GM18907 (cell line): ENCODE results near the gene SPEM2.
A peak's percentile ranks its signal among the peaks of the same experiment; 100 is the strongest.

Experiments
- ATAC-seq: cut with Tn5 transposase; IDR thresholded peaks from one replicate; pipeline ENCODE4 v1.9.1; 2021; ENCODE audit warnings: mild to moderate bottlenecking, moderate library complexity; ENCODE audit not compliant: unreplicated experiment

The SPEM2 gene

GRCh38 chr17:7419819-7420610 lies 5.4 kb upstream of the SPEM2 start, which contains the start of gene SPEM1:
TSS of gene SPEM1 (plus strand) at chr17:7420324. CDS start at chr17:7420385, 61 bp downstream.
- ATAC-seq = no peak

GRCh38 chr17:7421186-7421585 lies 4.2 kb upstream of the SPEM2 start:
- ATAC-seq = no peak

GRCh38 chr17:7423679-7424078 lies 1.7 kb upstream of the SPEM2 start:
- ATAC-seq = no peak

- ATAC-seq = no peak
These were observed 340 bp downstream of the SPEM2 start for GRCh38 chr17:7425756-7426155.

GRCh38 chr17:7426203-7426863 lies 917 bp downstream of the SPEM2 start:
- ATAC-seq = no peak

- no peak for ATAC-seq
These were observed 1.6 kb downstream of the SPEM2 start for GRCh38 chr17:7426896-7427489.

- no peak for ATAC-seq
These were observed 2.1 kb downstream of the SPEM2 start for GRCh38 chr17:7427549-7427948.

GRCh38 chr17:7428557-7428956 lies 3.1 kb downstream of the SPEM2 start, which contains the start of gene SPEM3:
TSS of gene SPEM3 (plus strand) at chr17:7428857. CDS start at chr17:7428903, 46 bp downstream.
- no peak for ATAC-seq

GRCh38 chr17:7429722-7430121 lies 4.3 kb downstream of the SPEM2 start:
- no peak for ATAC-seq

GRCh38 chr17:7431231-7431630 lies 5.8 kb downstream of the SPEM2 start:
- ATAC-seq = no peak

- ATAC-seq = no peak
These were observed 6.9 kb downstream of the SPEM2 start for GRCh38 chr17:7432296-7432695.

GRCh38 chr17:7435676-7436555 lies 10.5 kb downstream of the SPEM2 start:
- peak; percentile 24 for ATAC-seq

GRCh38 chr17:7436556-7437368 lies 11.3 kb downstream of the SPEM2 start:
- peak; percentile 33 for ATAC-seq

- ATAC-seq = no peak
These were observed 12.0 kb downstream of the SPEM2 start for GRCh38 chr17:7437369-7437863.

GRCh38 chr17:7437950-7438614 lies 12.7 kb downstream of the SPEM2 start:
- no peak for ATAC-seq

- ATAC-seq = no peak
These were observed 13.4 kb downstream of the SPEM2 start for GRCh38 chr17:7438656-7439460.

GRCh38 chr17:7439462-7440112 lies 14.2 kb downstream of the SPEM2 start, which contains the start of gene FGF11:
TSS of gene FGF11 (plus strand) at chr17:7439512. CDS start at chr17:7439621, 109 bp downstream.
- ATAC-seq = no peak
